Measurements from ENCODE around the gene MAML3.

MAML3 gene

DNA sequence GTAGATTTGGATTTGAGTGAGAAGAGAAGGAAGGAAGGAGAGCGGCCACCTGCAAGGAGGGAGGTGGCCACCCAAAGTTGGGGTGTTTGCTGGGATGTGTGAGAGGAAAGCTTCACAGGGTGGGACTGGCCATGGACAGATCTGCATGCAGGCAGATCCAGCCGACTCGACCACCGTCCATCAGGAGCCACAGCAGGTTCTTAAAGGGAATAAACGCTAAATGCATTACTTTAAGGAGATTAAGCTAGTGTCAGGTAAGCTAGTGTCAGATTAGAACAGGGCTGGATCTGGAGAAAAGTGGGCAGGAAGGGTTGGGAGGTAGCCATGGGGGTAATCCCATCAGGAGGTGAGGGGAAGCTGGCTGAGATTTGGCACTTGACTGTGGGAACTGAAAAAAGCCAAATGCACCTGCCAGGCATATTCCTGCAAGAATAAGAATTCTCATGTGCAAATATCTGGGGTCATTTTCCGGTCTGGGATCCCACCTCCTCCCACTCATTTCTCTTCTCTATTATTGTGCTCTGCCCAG is 408.8 kb downstream of the MAML3 start:
- no peak for DNase-seq (ENCODE audit: low read depth in 2 of 2)
- TF ChIP-seq, protein P1, sequence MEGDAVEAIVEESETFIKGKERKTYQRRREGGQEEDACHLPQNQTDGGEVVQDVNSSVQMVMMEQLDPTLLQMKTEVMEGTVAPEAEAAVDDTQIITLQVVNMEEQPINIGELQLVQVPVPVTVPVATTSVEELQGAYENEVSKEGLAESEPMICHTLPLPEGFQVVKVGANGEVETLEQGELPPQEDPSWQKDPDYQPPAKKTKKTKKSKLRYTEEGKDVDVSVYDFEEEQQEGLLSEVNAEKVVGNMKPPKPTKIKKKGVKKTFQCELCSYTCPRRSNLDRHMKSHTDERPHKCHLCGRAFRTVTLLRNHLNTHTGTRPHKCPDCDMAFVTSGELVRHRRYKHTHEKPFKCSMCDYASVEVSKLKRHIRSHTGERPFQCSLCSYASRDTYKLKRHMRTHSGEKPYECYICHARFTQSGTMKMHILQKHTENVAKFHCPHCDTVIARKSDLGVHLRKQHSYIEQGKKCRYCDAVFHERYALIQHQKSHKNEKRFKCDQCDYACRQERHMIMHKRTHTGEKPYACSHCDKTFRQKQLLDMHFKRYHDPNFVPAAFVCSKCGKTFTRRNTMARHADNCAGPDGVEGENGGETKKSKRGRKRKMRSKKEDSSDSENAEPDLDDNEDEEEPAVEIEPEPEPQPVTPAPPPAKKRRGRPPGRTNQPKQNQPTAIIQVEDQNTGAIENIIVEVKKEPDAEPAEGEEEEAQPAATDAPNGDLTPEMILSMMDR (IDR thresholded peaks at IDR 0.05; ENCODE audit: low read depth, low read length), result no peak

DNA sequence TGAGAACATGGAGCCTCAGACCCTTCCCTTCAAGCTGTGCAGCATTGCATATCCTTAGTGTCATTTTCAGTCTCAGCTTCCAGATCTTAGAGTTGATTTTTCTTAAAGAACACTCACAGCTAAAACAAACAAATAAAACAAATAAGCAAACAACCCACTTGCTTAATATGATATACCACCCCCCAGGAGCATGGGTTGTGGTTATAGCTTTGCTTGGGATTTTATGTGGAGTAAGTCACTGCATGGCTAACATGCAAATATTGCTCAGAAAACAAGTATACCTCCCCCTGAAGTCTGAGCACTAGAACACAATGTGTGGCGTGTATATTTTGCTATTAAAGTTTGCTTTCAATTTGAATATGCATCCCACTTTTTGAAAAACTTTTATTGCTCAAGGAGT is 409.8 kb downstream of the MAML3 start:
- TF ChIP-seq, protein P1 (IDR thresholded peaks at IDR 0.05; ENCODE audit: low read depth, low read length), result no peak
- DNase-seq (ENCODE audit: low read depth in 2 of 2), result no peak
- H3K4me3 ChIP-seq (replicated peaks in 1 of 2; ENCODE audit: low read depth in 2 of 2, low read length in 2 of 2), result no peak overlapping the region

More for the DNA sequence above, 408.8 kb downstream of the MAML3 start:
- H3K4me3 ChIP-seq (replicated peaks in 1 of 2; ENCODE audit: low read depth in 2 of 2, low read length in 2 of 2), result no peak overlapping the region

DNA sequence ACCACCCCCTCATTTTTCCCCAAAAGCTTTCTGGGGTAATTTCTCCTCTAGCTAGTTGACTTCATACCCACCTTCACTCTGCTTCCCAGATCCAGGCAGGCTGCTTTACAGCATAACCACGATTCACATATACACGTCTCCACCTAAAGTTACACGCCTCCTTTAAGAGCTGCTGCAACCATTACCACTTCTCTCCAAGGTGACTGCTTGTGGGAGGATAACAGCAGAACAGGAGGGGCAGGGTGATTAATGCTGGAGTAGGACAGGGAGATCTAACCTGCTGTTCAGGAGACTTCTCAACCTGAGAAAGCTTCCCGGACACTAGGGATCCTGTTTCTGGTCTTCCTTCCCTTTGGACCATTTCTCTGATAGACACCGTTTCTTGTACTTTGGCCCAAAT is 411.0 kb downstream of the MAML3 start:
- no peak for DNase-seq (ENCODE audit: low read depth in 2 of 2)
- TF ChIP-seq, protein P1 (IDR thresholded peaks at IDR 0.05; ENCODE audit: low read depth, low read length), result no peak
- H3K4me3 ChIP-seq (replicated peaks in 1 of 2; ENCODE audit: low read depth in 2 of 2, low read length in 2 of 2), result no peak overlapping the region

DNA sequence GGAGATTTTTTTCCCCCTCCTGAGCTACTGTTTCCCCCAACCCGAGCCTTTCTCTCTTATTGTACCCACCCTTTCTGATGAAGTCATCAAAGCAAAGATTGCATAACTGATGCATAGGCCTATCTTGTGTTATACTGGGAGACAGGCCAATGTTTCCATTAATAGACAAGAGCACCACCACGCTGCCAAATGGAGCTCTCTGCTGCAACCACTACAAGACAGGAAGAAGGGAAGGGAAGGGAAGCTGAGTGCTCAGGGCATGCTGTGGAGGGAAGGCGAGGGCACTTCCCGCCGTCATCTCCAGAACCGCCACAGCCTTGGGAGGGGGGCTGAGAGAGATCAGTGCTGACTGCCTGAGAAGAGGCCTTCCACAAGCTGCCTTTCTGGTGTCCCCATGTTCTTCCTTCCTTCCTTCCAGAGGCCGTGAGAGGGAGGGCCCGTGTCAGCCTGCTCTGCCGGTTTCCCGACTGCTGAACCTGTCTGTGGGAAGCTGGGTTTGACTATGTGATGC is 413.4 kb downstream of the MAML3 start:
- H3K4me3 ChIP-seq (replicated peaks in 1 of 2; ENCODE audit: low read depth in 2 of 2, low read length in 2 of 2), result no peak overlapping the region
- TF ChIP-seq, protein P1 (IDR thresholded peaks at IDR 0.05; ENCODE audit: low read depth, low read length), result peak; percentile 29
- peak; percentile 94 to 97 for DNase-seq (ENCODE audit: low read depth in 2 of 2)

DNA sequence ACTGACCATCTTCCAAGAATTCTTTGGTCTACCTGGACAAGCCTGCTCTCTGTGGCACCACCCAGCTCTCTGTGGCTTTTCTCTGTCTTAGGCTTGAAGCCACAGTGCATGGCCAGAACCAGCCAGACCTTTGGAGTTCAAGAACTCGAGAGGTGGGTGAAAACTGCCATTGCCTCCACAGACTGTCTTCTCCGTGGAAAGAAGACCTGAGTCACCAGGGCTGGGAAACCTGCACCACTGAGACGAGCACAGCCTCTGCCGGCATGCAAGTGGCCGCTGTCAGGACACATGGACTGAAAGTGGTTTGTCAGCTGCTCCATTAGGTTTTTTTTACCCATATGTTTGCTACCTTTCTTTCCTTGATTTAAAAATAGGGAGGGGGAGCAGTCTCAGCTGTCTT is 413.9 kb downstream of the MAML3 start:
- TF ChIP-seq, protein P1 (IDR thresholded peaks at IDR 0.05; ENCODE audit: low read depth, low read length), result no peak
- DNase-seq (ENCODE audit: low read depth in 2 of 2), result no peak
- H3K4me3 ChIP-seq (replicated peaks in 1 of 2; ENCODE audit: low read depth in 2 of 2, low read length in 2 of 2), result no peak overlapping the region

DNA sequence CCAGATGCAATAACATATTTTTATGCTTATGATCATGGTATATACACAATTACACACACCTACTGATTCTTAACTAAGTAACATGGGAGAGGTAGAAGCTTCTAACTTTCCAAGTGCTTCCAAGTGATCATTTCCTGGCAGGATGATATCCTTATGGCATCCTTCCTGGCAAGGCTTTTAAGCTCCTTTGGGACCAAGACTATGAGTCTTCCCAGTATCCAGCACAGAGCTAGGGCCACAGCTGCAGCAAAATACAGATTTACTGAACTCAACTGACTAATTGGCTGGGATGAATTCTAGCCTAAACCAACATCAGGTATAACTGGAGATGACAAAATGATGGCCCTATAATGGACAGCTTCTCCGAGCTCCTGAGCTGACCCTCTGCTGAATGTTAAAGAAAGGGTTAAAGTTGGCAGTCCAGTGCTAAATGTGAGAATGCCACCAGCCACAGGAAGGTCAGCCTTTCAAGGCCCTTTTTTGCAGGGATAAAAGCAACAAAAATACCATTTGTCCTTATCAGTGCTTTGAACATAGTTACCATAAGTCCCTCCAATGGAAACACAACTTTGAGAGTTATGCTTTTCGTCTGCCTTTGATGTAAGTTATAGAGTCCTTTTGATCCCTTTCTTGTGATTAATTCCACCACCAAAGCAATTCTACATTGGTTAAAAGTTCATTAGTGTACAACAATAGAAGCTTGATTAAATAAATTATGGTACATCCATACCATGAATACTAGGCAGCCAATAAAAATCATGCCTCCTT is 415.0 kb downstream of the MAML3 start:
- no peak for DNase-seq (ENCODE audit: low read depth in 2 of 2)
- TF ChIP-seq, protein P1 (IDR thresholded peaks at IDR 0.05; ENCODE audit: low read depth, low read length), result no peak

More for the DNA sequence above, 415.0 kb downstream of the MAML3 start:
- no peak overlapping the region for H3K4me3 ChIP-seq (replicated peaks in 1 of 2; ENCODE audit: low read depth in 2 of 2, low read length in 2 of 2)
